ENCODE measurements around the gene TPCN2.

Gene TPCN2

GRCh38 chr11:69091638-69092165 lies 43.0 kb downstream of the TPCN2 start:
- DNase-seq (ENCODE audit: low read depth): no peak
- TF ChIP-seq CTCF (IDR thresholded peaks at IDR 0.05; ENCODE audit: low read depth, low read length, missing control alignments): no peak
- no peak overlapping the region for H3K4me3 ChIP-seq (ENCODE audit: low read depth, low read length)
- in situ Hi-C loops (cut with HindIII; ENCODE audit: low sequenced_read_pairs): loop anchor here (5.0 to 25.0 kb wide), 2 partner anchors 454 to 561 kb away; no protein-coding TSS in a partner anchor

GRCh38 chr11:69092263-69092662 lies 43.5 kb downstream of the TPCN2 start:
- no peak overlapping the region for H3K4me3 ChIP-seq (ENCODE audit: low read depth, low read length)
- in situ Hi-C loops (cut with HindIII; ENCODE audit: low sequenced_read_pairs): loop anchor here (5.0 to 25.0 kb wide), 2 partner anchors 455 to 560 kb away; no protein-coding TSS in a partner anchor
- no peak for DNase-seq (ENCODE audit: low read depth)
- no peak for TF ChIP-seq CTCF (IDR thresholded peaks at IDR 0.05; ENCODE audit: low read depth, low read length, missing control alignments)

DNA sequence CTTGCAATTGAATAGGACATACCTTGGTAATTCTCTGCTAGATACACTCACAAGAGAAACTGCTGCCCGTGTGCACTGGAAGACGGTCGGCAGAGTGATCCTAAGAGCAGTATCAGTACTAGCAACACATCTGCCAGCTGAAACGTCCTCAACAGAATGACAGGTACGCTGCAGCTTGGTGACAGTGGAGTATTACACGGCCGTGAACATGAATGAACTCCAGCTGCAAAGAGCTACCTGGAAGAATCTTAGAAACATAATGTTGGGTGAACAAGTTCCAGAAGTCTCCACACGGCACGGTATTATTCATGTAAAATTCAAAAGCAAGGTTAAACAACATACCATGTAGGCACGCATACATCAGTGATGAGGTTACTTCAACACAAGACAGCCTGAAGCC lies 44.4 kb downstream of the TPCN2 start:
- in situ Hi-C loops (cut with HindIII; ENCODE audit: low sequenced_read_pairs): loop anchor here (5.0 to 25.0 kb wide), 2 partner anchors 456 to 559 kb away; no protein-coding TSS in a partner anchor
- no peak for DNase-seq (ENCODE audit: low read depth)
- no peak for TF ChIP-seq CTCF (IDR thresholded peaks at IDR 0.05; ENCODE audit: low read depth, low read length, missing control alignments)
- no peak overlapping the region for H3K4me3 ChIP-seq (ENCODE audit: low read depth, low read length)

DNA sequence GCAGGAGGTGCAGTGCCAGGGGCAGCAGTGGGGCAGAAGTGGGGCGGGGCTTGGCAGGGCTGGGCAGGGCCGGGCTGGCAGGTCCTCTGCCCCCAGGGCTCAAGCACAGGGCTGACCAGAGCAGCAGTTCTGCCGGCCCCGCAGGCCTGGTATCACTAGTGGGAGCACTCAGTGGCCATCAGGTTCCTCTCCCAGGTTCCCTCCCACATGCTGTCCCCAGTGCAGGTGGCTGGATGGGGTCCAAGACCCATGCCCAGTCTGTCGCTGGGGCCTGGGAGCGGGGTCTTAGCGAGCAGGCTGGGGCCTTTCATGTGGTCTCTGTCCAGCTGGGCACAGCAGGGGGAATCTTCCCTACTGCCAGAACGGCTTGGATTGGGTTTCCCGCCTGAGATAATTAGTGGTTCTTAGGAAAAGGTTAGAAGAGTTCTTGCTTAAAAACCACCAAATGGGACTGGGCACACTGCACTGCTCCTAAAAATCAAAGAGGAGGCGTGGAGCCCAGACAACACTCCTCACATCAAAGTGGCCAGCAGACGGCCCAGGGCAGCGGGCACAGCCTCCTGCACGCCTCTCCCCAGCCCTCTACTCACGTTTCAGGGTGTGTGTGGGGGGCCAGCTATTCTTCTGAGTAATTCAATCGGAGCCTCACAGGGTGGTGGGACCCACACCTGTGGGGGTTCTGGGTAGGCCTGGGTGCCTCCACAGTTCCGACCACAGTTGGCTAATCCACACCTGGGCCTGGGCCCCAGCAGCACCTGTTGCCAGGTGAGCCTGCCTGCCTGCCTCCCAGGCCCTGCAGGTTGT lies 45.6 kb downstream of the TPCN2 start:
- no peak for DNase-seq (ENCODE audit: low read depth)
- in situ Hi-C loops (cut with HindIII; ENCODE audit: low sequenced_read_pairs): loop anchor here (5.0 to 25.0 kb wide), 2 partner anchors 457 to 558 kb away; no protein-coding TSS in a partner anchor
- H3K4me3 ChIP-seq (ENCODE audit: low read depth, low read length): no peak overlapping the region
- no peak for TF ChIP-seq CTCF (IDR thresholded peaks at IDR 0.05; ENCODE audit: low read depth, low read length, missing control alignments)

DNA sequence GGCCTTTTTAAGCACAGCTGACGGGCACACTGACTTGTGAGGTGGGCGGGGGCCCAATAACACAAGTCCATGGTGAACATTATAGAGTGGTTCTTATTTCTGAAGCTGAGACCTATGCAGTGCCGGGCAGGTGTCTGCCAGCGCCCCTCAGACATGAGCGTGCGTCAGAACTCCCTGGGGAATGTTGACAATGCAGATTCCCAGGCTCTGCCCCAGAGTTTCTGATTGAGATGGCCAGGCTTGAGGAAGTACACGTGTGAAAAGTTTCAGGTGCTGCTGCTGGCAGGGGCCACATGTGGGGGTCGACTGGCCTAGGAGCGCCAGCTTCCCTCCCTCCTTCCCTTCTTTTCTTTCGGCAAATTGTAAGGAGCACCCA lies 46.2 kb downstream of the TPCN2 start:
- H3K4me3 ChIP-seq (ENCODE audit: low read depth, low read length): no peak overlapping the region
- DNase-seq (ENCODE audit: low read depth): no peak
- in situ Hi-C loops (cut with HindIII; ENCODE audit: low sequenced_read_pairs): loop anchor here (5.0 to 25.0 kb wide), 2 partner anchors 458 to 557 kb away; no protein-coding TSS in a partner anchor
- no peak for TF ChIP-seq CTCF (IDR thresholded peaks at IDR 0.05; ENCODE audit: low read depth, low read length, missing control alignments)

DNA sequence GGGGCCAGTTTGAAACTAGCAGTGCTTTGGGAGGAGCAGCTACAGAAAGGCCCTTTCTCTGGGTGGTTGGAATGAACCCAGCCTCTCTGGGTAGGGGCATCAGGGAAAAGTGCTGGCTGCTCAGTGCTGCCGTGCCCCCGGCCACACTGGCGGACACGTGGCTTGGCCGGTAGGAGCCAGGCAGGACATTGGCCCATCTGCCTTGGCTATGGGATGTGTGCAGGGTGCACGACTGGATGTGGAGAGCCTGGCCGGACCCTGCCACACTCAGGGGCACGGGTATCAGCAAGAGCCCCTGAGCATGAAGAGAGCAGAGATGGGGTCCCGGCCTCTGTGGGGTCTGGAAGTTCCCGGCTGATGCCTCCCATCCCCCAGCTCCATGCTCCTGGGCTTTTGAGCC lies 46.6 kb downstream of the TPCN2 start:
- no peak overlapping the region for H3K4me3 ChIP-seq (ENCODE audit: low read depth, low read length)
- DNase-seq (ENCODE audit: low read depth): no peak
- in situ Hi-C loops (cut with HindIII; ENCODE audit: low sequenced_read_pairs): loop anchor here (25.0 kb wide), 1 partner anchor 458 kb away; no protein-coding TSS in a partner anchor
- no peak for TF ChIP-seq CTCF (IDR thresholded peaks at IDR 0.05; ENCODE audit: low read depth, low read length, missing control alignments)
